Endometrium (tissue), 2 donors: Measurements from ENCODE around the gene PCDHB7.
"Not testable (repeated sequence)": the region's sequence is repeated elsewhere in the genome, so short reads cannot be mapped to it uniquely, and the experiment has no call there.

Experiments used
- FAIRE-seq: peaks from 2 replicates; lab custom pipeline; 2012; peaks lifted over from hg19 to GRCh38; lab: Jason Lieb, UNC
- donor health status: control.
- donor health status: control.

The PCDHB7 gene

DNA sequence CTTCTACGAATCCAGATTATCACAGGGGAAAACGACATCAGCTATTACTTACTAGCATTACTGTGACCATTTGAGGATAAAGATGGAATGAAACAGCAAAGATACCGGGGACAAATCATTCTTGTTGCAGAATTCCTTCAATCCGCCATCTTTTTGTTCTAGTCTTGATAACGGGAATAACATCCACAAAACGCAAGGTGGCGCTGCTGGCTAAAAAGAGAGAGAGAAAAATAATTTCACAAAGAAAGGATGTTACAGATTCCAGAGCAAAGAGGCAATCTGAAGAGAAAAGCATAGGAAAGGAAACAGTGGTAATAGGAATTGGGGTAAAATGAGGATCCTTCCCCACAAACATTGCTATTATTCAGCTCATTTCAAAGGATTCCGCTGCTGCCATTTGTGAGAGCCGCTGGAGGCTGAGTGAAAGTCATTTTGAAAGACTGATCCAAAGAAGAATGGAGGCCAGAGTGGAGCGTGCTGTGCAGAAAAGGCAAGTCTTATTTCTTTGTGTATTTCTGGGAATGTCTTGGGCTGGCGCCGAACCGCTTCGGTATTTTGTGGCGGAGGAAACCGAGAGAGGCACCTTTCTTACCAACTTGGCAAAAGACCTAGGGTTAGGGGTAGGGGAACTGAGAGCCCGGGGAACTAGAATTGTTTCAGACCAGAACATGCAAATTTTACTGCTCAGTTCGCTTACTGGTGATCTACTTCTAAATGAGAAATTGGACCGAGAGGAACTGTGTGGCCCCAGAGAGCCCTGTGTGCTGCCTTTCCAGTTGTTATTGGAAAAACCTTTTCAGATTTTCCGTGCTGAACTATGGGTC, at the start of gene PCDHB7:
Gene PCDHB7, plus strand, starts transcription at position 264 of the 824 bp plus-strand sequence. Its CDS starts 192 bp downstream, at position 456.
- no peak for FAIRE-seq

DNA sequence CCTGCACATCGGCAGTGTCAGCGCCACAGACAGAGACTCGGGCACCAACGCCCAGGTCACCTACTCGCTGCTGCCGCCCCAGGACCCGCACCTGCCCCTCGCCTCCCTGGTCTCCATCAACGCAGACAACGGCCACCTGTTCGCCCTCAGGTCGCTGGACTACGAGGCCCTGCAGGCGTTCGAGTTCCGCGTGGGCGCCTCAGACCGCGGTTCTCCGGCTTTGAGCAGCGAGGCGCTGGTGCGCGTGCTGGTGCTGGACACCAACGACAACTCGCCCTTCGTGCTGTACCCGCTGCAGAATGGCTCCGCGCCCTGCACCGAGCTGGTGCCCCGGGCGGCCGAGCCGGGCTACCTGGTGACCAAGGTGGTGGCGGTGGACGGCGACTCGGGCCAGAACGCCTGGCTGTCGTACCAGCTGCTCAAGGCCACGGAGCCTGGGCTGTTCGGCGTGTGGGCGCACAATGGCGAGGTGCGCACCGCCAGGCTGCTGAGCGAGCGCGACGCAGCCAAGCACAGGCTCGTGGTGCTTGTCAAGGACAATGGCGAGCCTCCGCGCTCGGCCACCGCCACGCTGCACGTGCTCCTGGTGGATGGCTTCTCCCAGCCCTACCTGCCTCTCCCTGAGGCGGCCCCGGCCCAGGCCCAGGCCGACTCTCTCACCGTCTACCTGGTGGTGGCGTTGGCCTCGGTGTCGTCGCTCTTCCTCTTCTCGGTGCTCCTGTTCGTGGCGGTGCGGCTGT, 48.9 kb upstream of the PCDHB7 start:
- not testable (repeated sequence) for FAIRE-seq

DNA sequence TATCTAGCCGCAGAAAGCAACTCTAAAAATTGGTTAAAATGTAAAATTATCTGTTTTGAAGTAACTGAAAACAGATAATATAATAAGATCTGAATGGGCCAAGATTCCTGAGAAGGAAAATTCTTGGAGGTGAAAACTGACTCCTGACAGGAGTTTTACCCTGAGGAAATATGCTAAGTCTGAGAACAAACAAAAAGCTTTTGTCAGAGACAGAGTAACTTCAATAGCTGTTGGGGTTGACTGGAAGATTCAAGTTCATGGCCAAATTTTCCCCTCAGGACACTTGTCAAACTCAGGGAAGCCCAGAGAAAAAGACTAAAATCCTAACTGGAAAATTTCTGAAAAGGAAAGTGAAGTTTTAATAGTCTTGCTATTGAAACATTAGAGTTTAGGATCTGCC, 45.1 kb upstream of the PCDHB7 start:
- FAIRE-seq: no peak

- no peak for FAIRE-seq
These were observed 37.3 kb upstream of the PCDHB7 start, which contains the start of gene PCDHB5 for GRCh38 chr5:141135030-141135717. TSS of gene PCDHB5 (plus strand) at chr5:141135206. CDS start at chr5:141135435, 229 bp downstream.

DNA sequence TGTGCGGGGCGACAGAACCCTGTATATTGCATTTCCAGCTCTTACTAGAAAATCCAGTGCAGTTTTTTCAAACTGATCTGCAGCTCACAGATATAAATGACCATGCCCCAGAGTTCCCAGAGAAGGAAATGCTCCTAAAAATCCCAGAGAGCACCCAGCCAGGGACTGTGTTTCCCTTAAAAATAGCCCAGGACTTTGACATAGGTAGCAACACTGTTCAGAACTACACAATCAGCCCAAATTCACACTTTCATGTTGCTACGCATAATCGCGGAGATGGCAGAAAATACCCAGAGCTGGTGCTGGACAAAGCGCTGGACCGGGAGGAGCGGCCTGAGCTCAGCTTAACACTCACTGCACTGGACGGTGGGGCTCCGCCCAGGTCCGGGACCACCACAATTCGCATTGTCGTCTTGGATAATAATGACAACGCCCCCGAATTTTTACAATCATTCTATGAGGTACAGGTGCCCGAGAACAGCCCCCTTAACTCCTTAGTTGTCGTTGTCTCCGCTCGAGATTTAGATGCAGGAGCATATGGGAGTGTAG, 36.7 kb upstream of the PCDHB7 start:
- FAIRE-seq: no peak

DNA sequence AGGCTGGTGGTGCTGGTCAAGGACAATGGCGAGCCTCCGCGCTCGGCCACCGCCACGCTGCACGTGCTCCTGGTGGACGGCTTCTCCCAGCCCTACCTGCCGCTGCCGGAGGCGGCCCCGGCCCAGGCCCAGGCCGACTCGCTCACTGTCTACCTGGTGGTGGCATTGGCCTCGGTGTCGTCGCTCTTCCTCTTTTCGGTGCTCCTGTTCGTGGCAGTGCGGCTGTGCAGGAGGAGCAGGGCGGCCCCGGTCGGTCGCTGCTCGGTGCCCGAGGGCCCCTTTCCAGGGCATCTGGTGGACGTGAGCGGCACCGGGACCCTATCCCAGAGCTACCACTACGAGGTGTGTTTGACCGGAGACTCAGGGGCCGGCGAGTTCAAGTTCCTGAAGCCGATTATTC, 35.1 kb upstream of the PCDHB7 start:
- not testable (repeated sequence) for FAIRE-seq

GRCh38 chr5:141149812-141150211, 22.6 kb upstream of the PCDHB7 start, which contains the start of gene PCDHB6:
TSS of gene PCDHB6 (plus strand) at chr5:141150057. CDS start at chr5:141150258, 201 bp downstream.
- no peak for FAIRE-seq

- FAIRE-seq: no peak
These were observed 22.0 kb upstream of the PCDHB7 start for GRCh38 chr5:141150224-141150992.

DNA sequence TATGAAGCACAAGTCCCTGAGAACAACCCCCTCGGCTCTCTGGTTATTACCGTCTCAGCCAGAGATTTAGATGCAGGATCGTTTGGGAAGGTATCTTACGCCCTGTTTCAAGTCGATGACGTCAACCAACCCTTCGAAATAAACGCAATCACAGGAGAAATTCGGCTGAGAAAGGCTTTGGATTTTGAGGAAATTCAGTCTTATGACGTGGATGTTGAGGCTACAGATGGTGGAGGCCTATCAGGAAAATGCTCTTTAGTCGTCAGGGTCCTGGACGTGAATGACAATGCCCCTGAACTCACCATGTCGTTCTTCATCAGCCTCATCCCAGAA, 21.5 kb upstream of the PCDHB7 start:
- no peak for FAIRE-seq

- not testable (repeated sequence) for FAIRE-seq
These were observed 20.8 kb upstream of the PCDHB7 start for GRCh38 chr5:141151632-141152031.

DNA sequence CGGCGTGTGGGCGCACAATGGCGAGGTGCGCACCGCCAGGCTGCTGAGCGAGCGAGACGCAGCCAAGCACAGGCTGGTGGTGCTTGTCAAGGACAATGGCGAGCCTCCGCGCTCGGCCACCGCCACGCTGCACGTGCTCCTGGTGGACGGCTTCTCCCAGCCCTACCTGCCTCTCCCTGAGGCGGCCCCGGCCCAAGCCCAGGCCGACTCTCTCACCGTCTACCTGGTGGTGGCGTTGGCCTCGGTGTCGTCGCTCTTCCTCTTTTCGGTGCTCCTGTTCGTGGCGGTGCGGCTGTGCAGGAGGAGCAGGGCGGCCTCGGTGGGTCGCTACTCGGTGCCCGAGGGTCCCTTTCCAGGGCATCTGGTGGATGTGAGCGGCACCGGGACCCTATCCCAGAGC, 20.3 kb upstream of the PCDHB7 start:
- FAIRE-seq: not testable (repeated sequence)

DNA sequence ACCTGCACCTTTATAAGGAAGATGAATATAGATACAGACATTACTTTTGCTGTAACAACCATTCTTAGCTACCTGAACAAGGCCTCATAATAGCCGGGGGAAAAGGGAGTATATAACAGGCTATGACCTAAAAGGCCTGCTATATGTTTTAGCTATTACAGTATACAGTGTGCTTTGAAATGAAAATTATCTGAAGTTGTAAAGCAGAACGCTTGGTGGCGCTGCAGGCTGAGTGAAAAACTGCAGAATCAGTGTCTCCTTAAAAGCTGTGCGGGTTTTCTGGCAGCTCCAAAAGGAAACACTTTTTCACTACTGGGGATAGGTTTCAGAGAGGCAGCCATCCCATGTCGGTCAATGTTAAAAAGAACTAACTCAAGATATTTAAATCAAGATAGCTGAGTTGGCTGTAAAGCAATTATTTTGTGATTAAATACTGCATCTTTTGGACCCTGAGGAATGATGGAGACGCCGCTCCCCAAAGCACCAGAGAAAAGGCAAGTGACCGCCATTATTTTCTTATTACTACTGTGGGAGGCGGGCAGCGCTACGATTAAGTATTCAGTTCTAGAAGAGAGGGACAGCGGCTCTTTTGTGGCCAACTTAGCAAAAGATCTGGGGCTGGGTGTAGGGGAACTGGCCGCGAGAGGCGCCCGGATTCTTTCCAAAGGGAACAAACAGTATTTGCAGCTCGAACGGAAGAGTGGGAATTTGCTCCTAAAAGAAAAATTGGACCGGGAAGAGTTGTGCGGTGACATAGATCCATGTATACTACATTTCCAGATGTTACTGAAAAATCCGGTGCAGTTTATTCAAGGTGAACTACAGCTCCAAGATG, 16.7 kb upstream of the PCDHB7 start:
- no peak for FAIRE-seq

DNA sequence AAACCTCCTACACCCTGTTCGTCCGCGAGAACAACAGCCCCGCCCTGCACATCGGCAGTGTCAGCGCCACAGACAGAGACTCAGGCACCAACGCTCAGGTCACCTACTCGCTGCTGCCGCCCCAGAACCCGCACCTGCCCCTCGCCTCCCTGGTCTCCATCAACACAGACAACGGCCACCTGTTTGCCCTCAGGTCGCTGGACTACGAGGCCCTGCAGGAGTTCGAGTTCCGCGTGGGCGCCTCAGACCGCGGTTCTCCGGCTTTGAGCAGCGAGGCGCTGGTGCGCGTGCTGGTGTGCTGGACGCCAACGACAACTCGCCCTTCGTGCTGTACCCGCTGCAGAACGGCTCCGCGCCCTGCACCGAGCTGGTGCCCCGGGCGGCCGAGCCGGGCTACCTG, 15.1 kb upstream of the PCDHB7 start:
- FAIRE-seq: not testable (repeated sequence)

- not testable (repeated sequence) for FAIRE-seq
These were observed 14.5 kb upstream of the PCDHB7 start for GRCh38 chr5:141157901-141158300.

DNA sequence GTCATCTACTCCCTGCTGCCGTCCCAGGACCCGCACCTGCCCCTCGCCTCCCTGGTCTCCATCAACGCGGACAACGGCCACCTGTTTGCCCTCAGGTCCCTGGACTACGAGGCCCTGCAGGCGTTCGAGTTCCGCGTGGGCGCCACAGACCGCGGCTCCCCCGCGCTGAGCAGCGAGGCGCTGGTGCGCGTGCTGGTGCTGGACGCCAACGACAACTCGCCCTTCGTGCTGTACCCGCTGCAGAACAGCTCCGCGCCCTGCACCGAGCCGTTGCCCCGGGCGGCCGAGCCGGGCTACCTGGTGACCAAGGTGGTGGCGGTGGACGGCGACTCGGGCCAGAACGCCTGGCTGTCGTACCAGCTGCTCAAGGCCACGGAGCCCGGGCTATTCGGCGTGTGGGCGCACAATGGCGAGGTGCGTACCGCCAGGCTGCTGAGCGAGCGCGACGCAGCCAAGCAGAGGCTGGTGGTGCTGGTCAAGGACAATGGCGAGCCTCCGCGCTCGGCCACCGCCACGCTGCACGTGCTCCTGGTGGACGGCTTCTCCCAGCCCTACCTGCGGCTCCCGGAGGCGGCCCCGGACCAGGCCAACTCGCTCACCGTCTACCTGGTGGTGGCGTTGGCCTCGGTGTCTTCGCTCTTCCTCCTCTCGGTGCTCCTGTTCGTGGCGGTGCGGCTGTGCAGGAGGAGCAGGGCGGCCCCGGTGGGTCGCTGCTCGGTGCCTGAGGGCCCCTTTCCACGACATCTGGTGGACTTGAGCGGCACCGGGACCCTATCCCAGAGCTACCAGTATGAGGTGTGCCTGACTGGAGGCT, 2.1 kb downstream of the PCDHB7 start:
- FAIRE-seq: not testable (repeated sequence)

DNA sequence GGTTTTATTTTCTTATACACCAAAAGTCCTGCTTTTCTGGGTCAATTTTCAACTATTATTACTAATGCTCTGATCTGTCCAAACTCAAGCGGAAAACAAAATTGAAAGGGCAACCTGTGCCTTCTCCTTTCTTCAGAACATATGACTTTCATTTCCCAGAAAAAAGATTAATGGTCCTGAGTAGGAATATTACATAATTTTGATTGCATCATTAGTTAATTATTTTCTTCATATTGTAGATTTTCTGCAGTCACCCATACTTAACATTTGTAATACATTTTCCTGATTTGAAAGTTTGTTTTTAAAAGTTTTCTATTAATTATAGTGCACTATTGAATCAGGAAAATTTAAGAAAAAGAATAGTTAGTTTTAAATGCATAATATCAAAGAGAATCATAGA, 3.5 kb downstream of the PCDHB7 start:
- peak; percentile 86 for FAIRE-seq

- not testable (repeated sequence) for FAIRE-seq
These were observed 5.2 kb downstream of the PCDHB7 start, which contains the start of gene PCDHB8 for GRCh38 chr5:141177577-141178191. TSS of gene PCDHB8 (plus strand) at chr5:141177790. CDS start at chr5:141178035, 245 bp downstream.

DNA sequence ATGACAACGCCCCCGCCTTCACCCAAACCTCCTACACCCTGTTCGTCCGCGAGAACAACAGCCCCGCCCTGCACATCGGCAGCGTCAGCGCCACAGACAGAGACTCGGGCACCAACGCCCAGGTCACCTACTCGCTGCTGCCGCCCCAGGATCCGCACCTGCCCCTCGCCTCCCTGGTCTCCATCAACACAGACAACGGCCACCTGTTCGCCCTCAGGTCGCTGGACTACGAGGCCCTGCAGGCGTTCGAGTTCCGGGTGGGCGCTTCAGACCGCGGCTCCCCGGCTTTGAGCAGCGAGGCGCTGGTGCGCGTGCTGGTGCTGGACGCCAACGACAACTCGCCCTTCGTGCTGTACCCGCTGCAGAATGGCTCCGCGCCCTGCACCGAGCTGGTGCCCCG, 6.9 kb downstream of the PCDHB7 start:
- FAIRE-seq: not testable (repeated sequence)

DNA sequence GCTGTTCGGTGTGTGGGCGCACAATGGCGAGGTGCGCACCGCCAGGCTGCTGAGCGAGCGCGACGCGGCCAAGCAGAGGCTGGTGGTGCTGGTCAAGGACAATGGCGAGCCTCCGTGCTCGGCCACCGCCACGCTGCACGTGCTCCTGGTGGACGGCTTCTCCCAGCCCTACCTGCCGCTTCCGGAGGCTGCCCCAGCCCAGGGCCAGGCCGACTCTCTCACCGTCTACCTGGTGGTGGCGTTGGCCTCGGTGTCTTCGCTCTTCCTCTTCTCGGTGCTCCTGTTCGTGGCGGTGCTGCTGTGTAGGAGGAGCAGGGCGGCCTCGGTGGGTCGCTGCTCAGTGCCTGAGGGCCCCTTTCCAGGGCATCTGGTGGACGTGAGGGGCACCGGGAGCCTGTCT, 7.4 kb downstream of the PCDHB7 start:
- not testable (repeated sequence) for FAIRE-seq
